ENCODE results near the gene BCL2L11.

The BCL2L11 gene

GRCh38 chr2:111178296-111178695 lies 57.6 kb downstream of the BCL2L11 start:
- DNase-seq, result no peak
- Histone ChIP-seq H3K9me3 (ENCODE audit: control extremely low read depth in 1 of 5, control insufficient read depth in 4 of 5, insufficient read depth in 2 of 5, low read depth in 1 of 5, low read length in 4 of 5) (no peaks in the 10 kb centered on the region), H3K27me3 (replicated peaks in 2 of 5; ENCODE audit: control insufficient read depth in 4 of 5, insufficient read depth in 5 of 5, low read length in 4 of 5) (peaks cover 0 to 42% (median 14%) of the 10 kb centered on the region in 5 experiments), H3K27ac (ENCODE audit: insufficient read depth in 1 of 2, low read depth in 1 of 2, low read length in 2 of 2, poor library complexity in 1 of 2, severe bottlenecking in 2 of 2) (no peak overlapping the region), H3K4me3 (ENCODE audit: control insufficient read depth in 1 of 7, extremely low read depth in 1 of 7, insufficient read depth in 4 of 7, low read depth in 2 of 7, low read length in 6 of 7) (no peak overlapping the region), H3K4me1 (ENCODE audit: control extremely low read depth in 1 of 4, control insufficient read depth in 4 of 4, insufficient read depth in 4 of 4, low read length in 3 of 4) (no peaks in the 10 kb centered on the region), H3K36me3 (ENCODE audit: control insufficient read depth in 4 of 4, insufficient read depth in 4 of 4, low read length in 3 of 4) (no peaks in the 10 kb centered on the region)
- 100% methylated on average over 4 of the region's 4 CpGs for WGBS (ENCODE audit: insufficient coverage)
- ChIA-PET POLR2A (no interaction called here), CTCF (interaction anchor here (0.7 kb wide), 1 partner anchor 9 kb away, joined by 3 read pairs; no protein-coding TSS in a partner anchor)

- no peak for DNase-seq
- H3K4me3 ChIP-seq (ENCODE audit: control insufficient read depth in 1 of 7, extremely low read depth in 1 of 7, insufficient read depth in 4 of 7, low read depth in 2 of 7, low read length in 6 of 7), result no peak overlapping the region
- no peaks in the 10 kb centered on the region for H3K9me3 ChIP-seq (ENCODE audit: control extremely low read depth in 1 of 5, control insufficient read depth in 4 of 5, insufficient read depth in 2 of 5, low read depth in 1 of 5, low read length in 4 of 5)
- CTCF ChIA-PET, result interaction anchor here (0.7 kb wide), 1 partner anchor 8 kb away, joined by 3 read pairs; no protein-coding TSS in a partner anchor
- H3K4me1 ChIP-seq (ENCODE audit: control extremely low read depth in 1 of 4, control insufficient read depth in 4 of 4, insufficient read depth in 4 of 4, low read length in 3 of 4), result no peaks in the 10 kb centered on the region
- no peaks in the 10 kb centered on the region for H3K36me3 ChIP-seq (ENCODE audit: control insufficient read depth in 4 of 4, insufficient read depth in 4 of 4, low read length in 3 of 4)
- 100% methylated on average over 2 of the region's 5 CpGs for WGBS (ENCODE audit: insufficient coverage)
- peaks cover 0 to 37% (median 9%) of the 10 kb centered on the region in 5 experiments for H3K27me3 ChIP-seq (replicated peaks in 2 of 5; ENCODE audit: control insufficient read depth in 4 of 5, insufficient read depth in 5 of 5, low read length in 4 of 5)
- POLR2A ChIA-PET, result no interaction called here
- no peak overlapping the region for H3K27ac ChIP-seq (ENCODE audit: insufficient read depth in 1 of 2, low read depth in 1 of 2, low read length in 2 of 2, poor library complexity in 1 of 2, severe bottlenecking in 2 of 2)
Measured at GRCh38 chr2:111178730-111179405, 58.2 kb downstream of the BCL2L11 start.

- ChIA-PET CTCF (interaction anchor here (0.6 kb wide), 1 partner anchor 12 kb away, joined by 3 read pairs; no protein-coding TSS in a partner anchor), POLR2A (no interaction called here)
- Histone ChIP-seq H3K9me3 (ENCODE audit: control extremely low read depth in 1 of 5, control insufficient read depth in 4 of 5, insufficient read depth in 2 of 5, low read depth in 1 of 5, low read length in 4 of 5) (no peaks in the 10 kb centered on the region), H3K27ac (ENCODE audit: insufficient read depth in 1 of 2, low read depth in 1 of 2, low read length in 2 of 2, poor library complexity in 1 of 2, severe bottlenecking in 2 of 2) (no peak overlapping the region), H3K27me3 (replicated peaks in 2 of 5; ENCODE audit: control insufficient read depth in 4 of 5, insufficient read depth in 5 of 5, low read length in 4 of 5) (peaks cover 0 to 31% (median 3%) of the 10 kb centered on the region in 5 experiments), H3K36me3 (ENCODE audit: control insufficient read depth in 4 of 4, insufficient read depth in 4 of 4, low read length in 3 of 4) (no peaks in the 10 kb centered on the region), H3K4me3 (ENCODE audit: control insufficient read depth in 1 of 7, extremely low read depth in 1 of 7, insufficient read depth in 4 of 7, low read depth in 2 of 7, low read length in 6 of 7) (no peak overlapping the region), H3K4me1 (ENCODE audit: control extremely low read depth in 1 of 4, control insufficient read depth in 4 of 4, insufficient read depth in 4 of 4, low read length in 3 of 4) (no peaks in the 10 kb centered on the region)
- 70% methylated on average over 2 of the region's 2 CpGs for WGBS (ENCODE audit: insufficient coverage)
- DNase-seq, result peak in 2 of 3 donors; percentile 27 to 56
Measured at GRCh38 chr2:111182121-111182520, 61.4 kb downstream of the BCL2L11 start.

GRCh38 chr2:111182740-111183139 lies 62.0 kb downstream of the BCL2L11 start:
- H3K36me3 ChIP-seq (ENCODE audit: control insufficient read depth in 4 of 4, insufficient read depth in 4 of 4, low read length in 3 of 4), result no peaks in the 10 kb centered on the region
- DNase-seq, result no peak
- H3K9me3 ChIP-seq (ENCODE audit: control extremely low read depth in 1 of 5, control insufficient read depth in 4 of 5, insufficient read depth in 2 of 5, low read depth in 1 of 5, low read length in 4 of 5), result no peaks in the 10 kb centered on the region
- CTCF ChIA-PET, result no interaction called here
- 100% methylated on average over 2 of the region's 2 CpGs for WGBS (ENCODE audit: insufficient coverage)
- no peak overlapping the region for H3K4me3 ChIP-seq (ENCODE audit: control insufficient read depth in 1 of 7, extremely low read depth in 1 of 7, insufficient read depth in 4 of 7, low read depth in 2 of 7, low read length in 6 of 7)
- peaks cover 0 to 29% (median 3%) of the 10 kb centered on the region in 5 experiments for H3K27me3 ChIP-seq (replicated peaks in 2 of 5; ENCODE audit: control insufficient read depth in 4 of 5, insufficient read depth in 5 of 5, low read length in 4 of 5)
- no peak overlapping the region for H3K27ac ChIP-seq (ENCODE audit: insufficient read depth in 1 of 2, low read depth in 1 of 2, low read length in 2 of 2, poor library complexity in 1 of 2, severe bottlenecking in 2 of 2)
- no peaks in the 10 kb centered on the region for H3K4me1 ChIP-seq (ENCODE audit: control extremely low read depth in 1 of 4, control insufficient read depth in 4 of 4, insufficient read depth in 4 of 4, low read length in 3 of 4)
- POLR2A ChIA-PET, result no interaction called here

GRCh38 chr2:111184725-111185310 lies 64.1 kb downstream of the BCL2L11 start:
- H3K27me3 ChIP-seq (replicated peaks in 2 of 5; ENCODE audit: control insufficient read depth in 4 of 5, insufficient read depth in 5 of 5, low read length in 4 of 5), result peaks cover 0 to 19% (median 3%) of the 10 kb centered on the region in 5 experiments
- WGBS (ENCODE audit: insufficient coverage), result 100% methylated on average over 2 of the region's 2 CpGs

GRCh38 chr2:111185361-111186022 lies 64.8 kb downstream of the BCL2L11 start:
- CTCF ChIA-PET, result interaction anchor here (1.3 kb wide), 1 partner anchor 11 kb away, joined by 3 read pairs; no protein-coding TSS in a partner anchor

More at GRCh38 chr2:111184725-111185310, 64.1 kb downstream of the BCL2L11 start:
- Histone ChIP-seq H3K27ac (ENCODE audit: insufficient read depth in 1 of 2, low read depth in 1 of 2, low read length in 2 of 2, poor library complexity in 1 of 2, severe bottlenecking in 2 of 2) (no peak overlapping the region), H3K4me3 (ENCODE audit: control insufficient read depth in 1 of 7, extremely low read depth in 1 of 7, insufficient read depth in 4 of 7, low read depth in 2 of 7, low read length in 6 of 7) (no peak overlapping the region), H3K4me1 (ENCODE audit: control extremely low read depth in 1 of 4, control insufficient read depth in 4 of 4, insufficient read depth in 4 of 4, low read length in 3 of 4) (no peaks in the 10 kb centered on the region), H3K9me3 (ENCODE audit: control extremely low read depth in 1 of 5, control insufficient read depth in 4 of 5, insufficient read depth in 2 of 5, low read depth in 1 of 5, low read length in 4 of 5) (no peaks in the 10 kb centered on the region), H3K36me3 (ENCODE audit: control insufficient read depth in 4 of 4, insufficient read depth in 4 of 4, low read length in 3 of 4) (no peaks in the 10 kb centered on the region)
- DNase-seq, result no peak
- ChIA-PET POLR2A (no interaction called here), CTCF (interaction anchor here (1.3 to 1.6 kb wide), 3 partner anchors 12 to 28 kb away, joined by 3 read pairs; no protein-coding TSS in a partner anchor)

More at GRCh38 chr2:111185361-111186022, 64.8 kb downstream of the BCL2L11 start:
- POLR2A ChIA-PET, result no interaction called here
- no peaks in the 10 kb centered on the region for H3K9me3 ChIP-seq (ENCODE audit: control extremely low read depth in 1 of 5, control insufficient read depth in 4 of 5, insufficient read depth in 2 of 5, low read depth in 1 of 5, low read length in 4 of 5)
- no peak overlapping the region for H3K27ac ChIP-seq (ENCODE audit: insufficient read depth in 1 of 2, low read depth in 1 of 2, low read length in 2 of 2, poor library complexity in 1 of 2, severe bottlenecking in 2 of 2)
- H3K4me1 ChIP-seq (ENCODE audit: control extremely low read depth in 1 of 4, control insufficient read depth in 4 of 4, insufficient read depth in 4 of 4, low read length in 3 of 4), result no peaks in the 10 kb centered on the region
- no peak for DNase-seq
- H3K4me3 ChIP-seq (ENCODE audit: control insufficient read depth in 1 of 7, extremely low read depth in 1 of 7, insufficient read depth in 4 of 7, low read depth in 2 of 7, low read length in 6 of 7), result no peak overlapping the region
- H3K27me3 ChIP-seq (replicated peaks in 2 of 5; ENCODE audit: control insufficient read depth in 4 of 5, insufficient read depth in 5 of 5, low read length in 4 of 5), result peaks cover 0 to 19% (median 3%) of the 10 kb centered on the region in 5 experiments
- WGBS (ENCODE audit: insufficient coverage), result 89% methylated on average over 8 of the region's 12 CpGs
- H3K36me3 ChIP-seq (ENCODE audit: control insufficient read depth in 4 of 4, insufficient read depth in 4 of 4, low read length in 3 of 4), result no peaks in the 10 kb centered on the region
